ENCODE measurements around the gene MCOLN1.

MCOLN1 gene

DNA sequence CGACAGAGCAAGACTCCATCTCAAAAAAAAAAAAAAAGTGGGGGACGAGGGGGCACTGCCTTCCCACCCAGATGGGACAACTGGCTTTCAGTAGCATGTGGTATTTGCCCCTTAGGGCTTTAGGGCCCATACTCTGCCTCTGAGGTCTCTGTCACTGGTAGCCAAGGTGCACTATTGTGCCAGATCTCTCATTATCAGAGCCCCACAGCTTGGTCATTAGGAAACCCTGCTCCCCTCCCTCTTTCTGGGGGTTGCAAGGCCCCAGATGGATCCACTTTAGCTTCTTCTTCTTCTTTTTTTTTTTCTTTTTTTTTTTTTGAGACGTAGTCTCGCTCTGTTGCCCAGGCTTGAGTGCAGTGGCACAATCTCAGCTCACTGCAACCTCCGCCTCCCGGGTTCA, 17.7 kb upstream of the MCOLN1 start:
- no peak for DNase-seq

DNA sequence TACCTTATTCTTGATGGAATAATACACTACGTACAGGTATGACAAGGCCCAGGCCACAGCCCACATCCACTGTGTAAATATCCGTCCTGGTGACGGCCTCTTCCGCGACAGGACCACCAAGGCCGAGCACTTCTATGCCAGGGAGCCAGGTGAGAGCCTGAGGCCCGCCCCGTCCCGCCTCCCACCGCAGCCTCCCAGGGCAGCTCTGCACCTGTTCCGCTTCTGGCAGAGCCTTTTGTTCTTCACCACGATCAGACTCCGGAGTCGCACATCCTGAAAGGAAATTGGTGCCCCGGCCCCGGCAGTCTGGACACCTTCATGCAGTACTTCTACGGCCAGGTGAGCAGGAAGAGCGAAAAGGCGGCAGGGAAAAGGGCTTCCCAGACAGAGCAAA, 17.1 kb upstream of the MCOLN1 start:
- DNase-seq = no peak

- no peak for DNase-seq
Measured at GRCh38 chr19:7505682-7506384, 16.6 kb upstream of the MCOLN1 start.

- DNase-seq = peak; percentile 90
Measured at GRCh38 chr19:7506385-7507328, 15.8 kb upstream of the MCOLN1 start.

DNA sequence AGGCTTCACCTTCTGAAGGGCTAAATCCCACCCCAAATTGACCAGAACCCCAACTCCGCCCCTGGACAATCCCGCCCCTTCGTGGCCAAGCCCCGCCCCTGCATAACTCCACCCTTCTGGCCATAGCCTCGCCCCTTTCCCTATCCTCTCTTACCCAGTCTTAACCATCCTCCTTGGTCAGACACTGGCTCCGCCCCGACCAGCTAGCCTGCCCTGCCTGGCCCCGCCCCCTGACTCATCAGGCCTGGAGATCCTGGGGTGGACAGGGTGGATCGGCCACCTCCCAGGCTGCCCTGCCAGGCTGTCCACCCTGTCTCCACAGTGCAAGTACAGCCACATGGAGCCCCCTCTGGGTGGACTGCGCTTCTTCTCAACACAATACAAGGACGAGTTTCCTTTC, 14.5 kb upstream of the MCOLN1 start:
- peak; percentile 94 for DNase-seq

GRCh38 chr19:7509625-7510024, 12.8 kb upstream of the MCOLN1 start:
- peak; percentile 77 for DNase-seq

- peak; percentile 93 for DNase-seq
Measured at GRCh38 chr19:7512400-7512851, 10.0 kb upstream of the MCOLN1 start.

DNA sequence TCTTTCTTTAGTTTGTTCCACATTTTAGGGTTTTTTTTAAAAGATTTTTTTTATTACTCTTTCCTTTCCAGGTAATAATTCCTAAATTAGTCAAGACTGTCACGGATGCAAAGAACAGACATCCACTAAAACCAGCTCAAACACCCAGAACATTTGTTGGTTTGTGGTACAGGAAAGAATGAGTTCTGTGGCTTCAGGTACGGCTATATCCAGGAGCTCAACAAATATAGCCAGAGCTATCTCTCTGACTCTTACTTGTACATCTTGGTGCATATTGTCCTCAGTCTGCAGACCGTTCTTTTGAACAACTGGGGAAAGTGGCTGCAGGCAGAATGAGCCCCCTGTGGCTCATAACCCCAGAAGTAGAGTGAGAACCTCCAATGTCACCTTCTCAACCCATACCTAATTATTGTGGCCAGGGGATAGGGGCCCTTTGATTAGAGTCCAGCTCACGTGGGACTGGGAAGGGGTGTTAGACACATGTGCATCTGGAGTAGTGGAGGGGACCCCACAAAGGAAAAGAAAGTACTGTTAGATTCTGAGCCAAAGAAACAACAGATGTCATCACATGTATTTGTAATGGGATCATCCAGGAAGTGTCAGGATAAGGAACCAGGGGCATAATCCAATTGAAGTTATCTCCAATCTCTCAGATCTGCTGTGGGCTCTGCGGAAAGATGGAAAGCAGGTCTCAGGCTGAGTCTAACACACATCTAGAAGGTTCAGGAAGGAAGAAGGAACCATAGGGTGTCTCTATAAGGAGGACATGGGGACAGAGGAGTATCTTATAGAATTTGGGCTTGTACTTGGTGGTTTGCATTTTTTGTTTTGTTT, 8.4 kb upstream of the MCOLN1 start:
- no peak for DNase-seq

DNA sequence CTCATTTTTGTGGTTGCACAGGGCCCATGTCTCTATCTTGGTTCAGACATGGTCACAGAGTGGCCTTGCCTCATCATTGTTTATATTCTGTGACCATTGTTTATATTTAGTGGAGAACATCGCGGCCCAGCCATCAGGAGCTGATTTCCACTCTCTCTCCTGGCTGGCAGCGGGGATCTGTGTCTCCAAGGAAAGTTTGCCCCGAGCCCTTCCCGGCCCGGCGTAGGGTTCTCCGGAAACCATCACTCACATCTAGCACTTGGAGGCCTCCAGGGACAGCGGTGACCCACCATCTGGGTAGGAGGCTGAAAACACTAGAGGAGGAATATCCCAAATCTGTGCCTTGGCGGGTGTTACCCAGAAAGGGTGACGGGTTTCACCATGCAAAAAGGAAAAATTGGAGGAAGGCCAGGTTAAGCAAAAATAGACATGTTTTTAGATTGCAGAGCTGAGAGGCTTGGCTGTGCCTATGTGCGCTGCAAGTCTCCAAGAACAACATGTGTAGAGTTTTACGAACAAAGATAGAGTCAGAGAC, 7.2 kb upstream of the MCOLN1 start:
- no peak for DNase-seq

DNA sequence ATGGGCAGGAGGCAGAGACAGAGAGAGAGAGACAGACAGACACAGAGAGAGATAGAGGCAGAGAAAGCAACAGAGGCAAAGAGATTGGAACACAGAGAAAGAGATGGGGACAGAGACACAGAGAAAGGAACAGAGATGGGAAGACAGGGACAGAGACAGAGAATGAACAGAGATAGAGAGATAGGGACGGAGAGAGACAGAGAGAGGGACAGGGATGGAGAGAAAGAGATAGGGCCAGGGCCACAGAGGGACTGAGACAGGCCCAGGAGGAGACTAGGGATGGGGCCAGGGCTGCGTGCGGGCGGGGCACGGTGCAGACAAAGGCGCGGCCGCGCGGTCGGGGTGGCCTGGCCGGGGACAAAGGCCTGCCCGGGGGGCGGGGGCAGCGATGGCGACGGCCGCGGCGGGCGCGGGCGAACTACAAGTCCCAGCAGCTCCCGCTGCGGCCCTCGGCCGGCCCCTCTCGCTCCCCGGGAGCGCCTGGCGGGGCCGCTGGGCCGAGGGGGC, 6.7 kb upstream of the MCOLN1 start, which contains the start of gene ZNF358:
Gene ZNF358, plus strand, starts transcription at position 459 of the 507 bp plus-strand sequence. CDS start 3,140 bp downstream, outside the sequence.
- peak; percentile 90 for DNase-seq

GRCh38 chr19:7516333-7516732, 6.1 kb upstream of the MCOLN1 start:
- no peak for DNase-seq

GRCh38 chr19:7516878-7517277, 5.5 kb upstream of the MCOLN1 start:
- no peak for DNase-seq

- no peak for DNase-seq
Measured at GRCh38 chr19:7519361-7520130, 2.9 kb upstream of the MCOLN1 start.

- DNase-seq = no peak
Measured at GRCh38 chr19:7520131-7521051, 2.0 kb upstream of the MCOLN1 start.

DNA sequence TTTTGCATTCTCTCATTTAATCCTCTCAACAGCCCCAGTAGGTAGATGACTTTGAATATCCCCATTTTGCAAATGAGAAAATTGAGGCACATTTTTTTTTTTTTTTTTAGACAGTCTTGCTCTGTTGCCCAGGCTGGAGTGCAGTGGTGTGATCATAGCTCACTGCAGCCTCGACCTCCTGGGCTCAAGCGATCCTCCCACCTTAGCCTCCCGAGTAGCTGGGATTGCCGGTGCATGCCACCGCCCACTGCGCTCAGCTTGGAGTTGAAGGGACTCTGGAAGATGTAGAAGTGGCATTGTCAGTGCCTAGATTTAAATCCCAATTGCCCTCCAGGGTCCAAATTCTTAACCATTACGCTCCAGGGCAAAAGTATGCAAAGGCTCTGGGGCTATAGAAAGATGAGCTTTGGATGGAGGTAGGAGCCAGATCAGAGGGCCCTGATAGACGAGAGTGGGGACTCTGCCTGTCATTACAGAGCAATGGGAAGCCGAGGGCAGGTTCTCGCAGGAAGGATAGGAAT, 813 bp upstream of the MCOLN1 start:
- DNase-seq = no peak

GRCh38 chr19:7522923-7523667, 671 bp downstream of the MCOLN1 start:
- no peak for DNase-seq

DNA sequence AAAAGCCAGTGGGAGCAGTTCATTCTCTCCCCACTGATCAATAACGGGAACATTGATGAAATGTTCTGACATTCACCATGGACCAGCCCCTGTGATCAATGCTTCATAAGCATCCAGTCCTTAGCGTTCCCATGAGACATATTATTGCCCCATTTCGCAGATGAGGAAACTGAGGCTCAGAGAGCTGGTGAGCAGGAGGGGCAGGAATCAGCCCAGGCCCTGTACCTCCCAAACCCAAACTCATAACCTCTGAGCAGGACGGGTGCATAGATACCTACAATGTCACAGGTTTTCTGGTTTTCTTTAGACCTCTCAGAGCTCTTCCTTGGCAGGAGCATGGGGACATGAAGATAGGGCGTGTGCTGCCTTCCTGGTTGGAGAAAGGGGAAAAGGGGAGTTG, 2.1 kb downstream of the MCOLN1 start:
- DNase-seq = no peak

DNA sequence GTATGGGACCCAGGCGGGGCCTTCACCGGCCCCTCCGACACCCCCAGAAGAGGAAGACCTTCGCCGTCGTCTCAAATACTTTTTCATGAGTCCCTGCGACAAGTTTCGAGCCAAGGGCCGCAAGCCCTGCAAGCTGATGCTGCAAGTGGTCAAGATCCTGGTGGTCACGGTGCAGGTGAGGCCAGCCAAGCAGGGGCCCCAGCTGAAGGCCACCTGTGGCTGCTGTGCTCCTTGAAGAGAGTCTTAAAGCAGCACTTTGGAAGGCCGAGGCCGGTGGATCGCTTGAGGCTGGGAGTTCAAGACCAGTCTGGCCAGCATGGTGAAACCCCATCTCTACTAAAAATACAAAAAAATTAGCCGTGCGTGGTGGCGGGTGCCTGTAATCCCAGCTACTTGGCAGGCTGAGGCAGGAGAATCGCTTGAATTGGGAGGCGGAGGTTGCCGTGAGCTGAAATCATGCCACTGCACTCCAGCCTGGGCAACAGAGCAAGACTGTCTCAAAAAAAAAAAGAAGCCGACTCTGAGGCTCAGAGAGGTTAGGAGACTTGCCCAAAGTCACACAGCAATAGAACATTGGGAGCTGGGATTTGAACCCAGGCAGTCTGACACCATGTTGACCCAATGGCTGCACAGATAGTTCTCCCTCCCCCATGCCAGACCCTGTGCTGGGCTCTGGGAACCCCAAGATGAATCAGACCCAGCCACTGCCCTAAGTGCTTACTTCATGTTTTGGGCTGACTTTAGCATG, 2.7 kb downstream of the MCOLN1 start:
- no peak for DNase-seq

Measured in islet precursor cell (in vitro differentiated cells).